GM08714 (cell line): ENCODE measurements around the gene UROD.

Source experiments
- H3K4me3 ChIP-seq: fragments of 200-500 bp; sonication (Bioruptor generic); 2 replicates; pipeline ENCODE4 v1.5.1; 2014; ENCODE audit warnings: mild to moderate bottlenecking, low read length, inconsistent platforms
- ZNF274 ChIP-seq: IDR thresholded peaks from 2 replicates; pipeline ENCODE4 v1.6.1; 2012; ENCODE audit warnings: mild to moderate bottlenecking, low read depth, low read length

UROD gene

GRCh38 chr1:45014321-45015028 is 2.4 kb downstream of the UROD start:
- no peak overlapping the region for H3K4me3 ChIP-seq

GRCh38 chr1:45015683-45016082 is 3.6 kb downstream of the UROD start:
- H3K4me3 ChIP-seq: no peak overlapping the region
- TF ChIP-seq ZNF274: no peak

More at GRCh38 chr1:45014321-45015028, 2.4 kb downstream of the UROD start:
- no peak for TF ChIP-seq ZNF274

GRCh38 chr1:45016090-45016697 is 4.1 kb downstream of the UROD start:
- no peak for TF ChIP-seq ZNF274

GRCh38 chr1:45016767-45017166 is 4.7 kb downstream of the UROD start:
- no peak overlapping the region for H3K4me3 ChIP-seq
- no peak for TF ChIP-seq ZNF274

More at GRCh38 chr1:45016090-45016697, 4.1 kb downstream of the UROD start:
- no peak overlapping the region for H3K4me3 ChIP-seq

GRCh38 chr1:45018599-45019230 is 6.7 kb downstream of the UROD start:
- no peak overlapping the region for H3K4me3 ChIP-seq
- TF ChIP-seq ZNF274: no peak

- no peak overlapping the region for H3K4me3 ChIP-seq
- no peak for TF ChIP-seq ZNF274
Measured at GRCh38 chr1:45023663-45024062, 11.6 kb downstream of the UROD start.

GRCh38 chr1:45026446-45026845 is 14.4 kb downstream of the UROD start:
- no peak for TF ChIP-seq ZNF274
- H3K4me3 ChIP-seq: no peak overlapping the region

GRCh38 chr1:45032837-45033236 is 20.8 kb downstream of the UROD start:
- no peak for TF ChIP-seq ZNF274

GRCh38 chr1:45033356-45033755 is 21.3 kb downstream of the UROD start:
- H3K4me3 ChIP-seq: no peak overlapping the region
- TF ChIP-seq ZNF274: no peak

More at GRCh38 chr1:45032837-45033236, 20.8 kb downstream of the UROD start:
- no peak overlapping the region for H3K4me3 ChIP-seq

GRCh38 chr1:45035631-45036301 is 23.7 kb downstream of the UROD start:
- no peak overlapping the region for H3K4me3 ChIP-seq
- TF ChIP-seq ZNF274: no peak

GRCh38 chr1:45037456-45037855 is 25.4 kb downstream of the UROD start:
- H3K4me3 ChIP-seq: no peak overlapping the region
- TF ChIP-seq ZNF274: no peak

GRCh38 chr1:45038240-45038639 is 26.2 kb downstream of the UROD start:
- H3K4me3 ChIP-seq: no peak overlapping the region
- no peak for TF ChIP-seq ZNF274

- TF ChIP-seq ZNF274: no peak
- H3K4me3 ChIP-seq: no peak overlapping the region
Measured at GRCh38 chr1:45038661-45039364, 26.8 kb downstream of the UROD start.

- H3K4me3 ChIP-seq: no peak overlapping the region
- TF ChIP-seq ZNF274: no peak
Measured at GRCh38 chr1:45040297-45040696, 28.2 kb downstream of the UROD start.
